Activated naive CD4-positive, alpha-beta T cell (primary cell): ENCODE results near the gene MAMLD1.

Experiments
- DNase-seq, 4 experiments: peaks; one replicate each; lab custom pipeline; 2025; lab: John Stamatoyannopoulos, UW

Gene MAMLD1

GRCh38 chrX:150352581-150352980 lies 10.5 kb upstream of the MAMLD1 start:
- no peak for DNase-seq

GRCh38 chrX:150355913-150356312 lies 7.2 kb upstream of the MAMLD1 start:
- no peak for DNase-seq

GRCh38 chrX:150357790-150358189 lies 5.3 kb upstream of the MAMLD1 start:
- DNase-seq, result no peak

GRCh38 chrX:150358651-150359050 lies 4.5 kb upstream of the MAMLD1 start:
- no peak for DNase-seq

- no peak for DNase-seq
These were observed 2.8 kb upstream of the MAMLD1 start for GRCh38 chrX:150360331-150360730.

GRCh38 chrX:150361070-150361776 lies 1.9 kb upstream of the MAMLD1 start:
- peak in 1 of 4 experiments; percentile 1 for DNase-seq

GRCh38 chrX:150361777-150362351 lies 1.3 kb upstream of the MAMLD1 start:
- peak in 1 of 4 experiments; percentile 3 for DNase-seq

GRCh38 chrX:150363561-150364346 lies 637 bp downstream of the MAMLD1 start:
- DNase-seq, result no peak

GRCh38 chrX:150364347-150365050 lies 1.4 kb downstream of the MAMLD1 start:
- peak in 1 of 4 experiments; percentile 11 for DNase-seq

GRCh38 chrX:150365051-150365989 lies 2.2 kb downstream of the MAMLD1 start:
- peak in 2 of 4 experiments; percentile 2 to 45 for DNase-seq

GRCh38 chrX:150365990-150366911 lies 3.1 kb downstream of the MAMLD1 start:
- no peak for DNase-seq

GRCh38 chrX:150366951-150367545 lies 3.9 kb downstream of the MAMLD1 start:
- no peak for DNase-seq

GRCh38 chrX:150370589-150371312 lies 7.6 kb downstream of the MAMLD1 start:
- no peak for DNase-seq

GRCh38 chrX:150371877-150372276 lies 8.8 kb downstream of the MAMLD1 start:
- no peak for DNase-seq

GRCh38 chrX:150372280-150372679 lies 9.2 kb downstream of the MAMLD1 start:
- no peak for DNase-seq

GRCh38 chrX:150372756-150373155 lies 9.6 kb downstream of the MAMLD1 start:
- no peak for DNase-seq

GRCh38 chrX:150375243-150375770 lies 12.2 kb downstream of the MAMLD1 start:
- DNase-seq, result no peak

GRCh38 chrX:150377005-150377404 lies 13.9 kb downstream of the MAMLD1 start:
- DNase-seq, result no peak

- no peak for DNase-seq
These were observed 41.9 kb downstream of the MAMLD1 start for GRCh38 chrX:150405006-150405405.
